T-helper 1 cell treated with Interleukin-12 subunit alpha and Interleukin-12 subunit beta and Interleukin-4 antibody, amounts not matched to agents 30 μg/mL and 1 μg/mL, for 36 hours (primary cell): Measurements from ENCODE around the gene RASGRP3.

Experiments used
- H3K27ac Mint-ChIP-seq: one replicate; pipeline ENCODE4 v1.8.0; 2021; ENCODE audit warnings: mild to moderate bottlenecking, mixed read lengths
- H3K27me3 Mint-ChIP-seq: one replicate; pipeline ENCODE4 v1.8.0; 2021; ENCODE audit warnings: low read depth, mixed read lengths
- H3K36me3 Mint-ChIP-seq: one replicate; pipeline ENCODE4 v1.8.0; 2021; ENCODE audit warnings: low read depth, mixed read lengths
- H3K4me1 Mint-ChIP-seq: one replicate; pipeline ENCODE4 v1.8.0; 2021; ENCODE audit warnings: low read depth, mixed read lengths
- H3K4me3 Mint-ChIP-seq: one replicate; pipeline ENCODE4 v1.8.0; 2021; ENCODE audit warnings: mild to moderate bottlenecking, moderate library complexity, mixed read lengths
- H3K9me3 Mint-ChIP-seq: one replicate; pipeline ENCODE4 v1.8.0; 2021; ENCODE audit warnings: mixed read lengths

The RASGRP3 gene

DNA sequence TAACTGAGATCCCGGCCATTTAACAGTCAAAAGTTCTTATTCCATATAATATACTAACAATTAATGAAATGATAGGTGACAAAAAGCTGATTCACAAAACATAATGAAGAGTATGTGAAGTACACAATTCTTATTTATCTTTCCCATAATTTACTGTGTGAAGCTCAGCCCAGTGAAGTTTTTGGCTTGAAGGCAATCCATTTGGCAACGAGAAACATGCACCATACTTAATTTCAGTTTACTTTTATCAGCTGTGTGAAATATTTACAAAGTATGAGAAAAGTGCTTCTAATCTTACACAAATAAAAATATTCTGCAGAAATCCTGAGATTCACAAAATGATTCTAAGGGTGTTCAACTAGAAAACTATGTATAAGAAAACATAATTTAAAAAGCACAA, 110.3 kb downstream of the RASGRP3 start:
- no peaks in the 10 kb centered on the region for H3K27me3 Mint-ChIP-seq
- no peak overlapping the region for H3K27ac Mint-ChIP-seq
- no peaks in the 10 kb centered on the region for H3K9me3 Mint-ChIP-seq
- H3K4me1 Mint-ChIP-seq: peaks cover 7% of the 10 kb centered on the region
- H3K36me3 Mint-ChIP-seq: peaks cover 26% of the 10 kb centered on the region
- H3K4me3 Mint-ChIP-seq: no peak overlapping the region

DNA sequence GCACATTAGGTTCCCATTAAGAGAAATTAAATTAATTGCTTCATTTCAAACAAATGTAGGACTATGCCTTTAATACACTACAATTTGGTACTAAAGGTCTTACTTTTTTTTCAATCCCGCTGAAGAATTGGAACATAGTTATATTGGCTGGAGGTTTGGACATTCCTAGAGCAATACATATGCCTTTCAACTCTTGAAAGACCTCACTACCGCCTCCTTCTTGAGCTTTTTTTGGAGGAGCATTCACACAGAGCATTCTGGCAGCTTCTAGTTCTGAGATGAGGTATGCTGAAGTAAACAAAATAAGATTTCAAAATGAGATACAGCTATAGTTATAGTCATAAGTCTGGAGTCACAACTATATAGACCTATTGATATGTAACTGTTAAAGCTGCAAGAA, 111.8 kb downstream of the RASGRP3 start:
- peaks cover 5% of the 10 kb centered on the region for H3K4me1 Mint-ChIP-seq
- H3K36me3 Mint-ChIP-seq: peaks cover 31% of the 10 kb centered on the region
- no peak overlapping the region for H3K4me3 Mint-ChIP-seq
- H3K27ac Mint-ChIP-seq: no peak overlapping the region
- H3K9me3 Mint-ChIP-seq: no peaks in the 10 kb centered on the region
- no peaks in the 10 kb centered on the region for H3K27me3 Mint-ChIP-seq

DNA sequence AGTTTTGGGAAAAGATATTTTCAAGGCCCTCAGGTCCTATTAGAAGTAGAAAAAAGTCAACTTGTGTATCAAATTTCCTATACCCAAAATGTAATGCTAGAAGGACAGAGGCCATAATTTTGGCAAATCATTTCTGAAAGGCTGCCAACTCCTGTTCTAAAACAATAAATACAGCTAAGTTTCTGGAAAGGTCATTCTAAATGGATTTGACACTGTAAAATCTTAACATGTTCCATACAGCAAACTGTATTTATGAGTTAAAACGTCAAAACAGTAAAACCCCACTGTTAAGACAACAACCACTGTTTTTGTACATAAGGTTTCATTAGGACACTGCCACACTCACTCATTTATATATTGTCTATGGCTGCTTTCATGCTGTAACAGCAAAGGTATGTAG, 113.0 kb downstream of the RASGRP3 start:
- Mint-ChIP-seq H3K27me3 (no peaks in the 10 kb centered on the region), H3K4me3 (no peak overlapping the region), H3K27ac (no peak overlapping the region), H3K36me3 (peaks cover 34% of the 10 kb centered on the region), H3K9me3 (no peaks in the 10 kb centered on the region), H3K4me1 (peaks cover 11% of the 10 kb centered on the region)

DNA sequence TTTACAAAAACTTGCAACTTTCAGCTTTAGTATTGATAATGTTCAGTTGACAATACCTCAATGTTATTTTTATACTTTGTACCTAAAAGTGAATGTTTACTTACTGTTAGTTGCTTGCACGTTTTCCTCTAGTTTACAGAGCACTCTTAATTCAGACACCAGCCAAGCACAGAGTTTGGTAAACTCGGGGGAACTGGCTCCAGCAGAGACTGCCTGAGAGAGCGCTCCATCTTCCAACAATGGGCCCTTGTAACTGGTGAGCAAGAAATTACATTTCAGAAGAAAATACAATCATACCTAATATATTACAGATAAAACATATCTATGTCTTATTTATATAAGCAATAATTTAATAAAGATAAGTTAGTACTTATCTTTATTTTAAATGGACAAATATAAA, 118.9 kb downstream of the RASGRP3 start:
- H3K9me3 Mint-ChIP-seq: no peaks in the 10 kb centered on the region
- H3K4me1 Mint-ChIP-seq: peaks cover 38% of the 10 kb centered on the region
- no peak overlapping the region for H3K27ac Mint-ChIP-seq
- no peak overlapping the region for H3K4me3 Mint-ChIP-seq
- H3K27me3 Mint-ChIP-seq: no peaks in the 10 kb centered on the region
- H3K36me3 Mint-ChIP-seq: peaks cover 21% of the 10 kb centered on the region

DNA sequence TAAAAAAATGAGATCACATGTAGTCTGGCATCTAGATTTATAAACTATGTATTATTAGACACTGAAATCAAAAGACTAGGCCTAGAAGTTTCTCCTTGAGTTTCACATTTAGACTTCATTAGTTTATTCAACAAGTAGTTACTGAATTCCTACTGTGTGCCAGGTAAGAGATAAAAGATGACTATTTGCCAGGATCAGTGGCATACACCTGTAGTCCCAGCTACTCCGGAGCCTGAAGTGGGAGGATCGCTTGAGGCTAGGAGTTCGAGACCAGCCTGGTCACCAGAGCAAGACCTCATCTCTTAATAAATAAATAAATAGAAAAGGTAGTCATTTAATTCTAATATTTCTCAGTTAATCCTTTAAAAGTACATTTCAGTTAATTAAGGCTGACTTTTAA, 120.6 kb downstream of the RASGRP3 start:
- no peaks in the 10 kb centered on the region for H3K27me3 Mint-ChIP-seq
- no peak overlapping the region for H3K27ac Mint-ChIP-seq
- H3K4me3 Mint-ChIP-seq: no peak overlapping the region
- H3K36me3 Mint-ChIP-seq: peaks cover 18% of the 10 kb centered on the region
- H3K4me1 Mint-ChIP-seq: peaks cover 38% of the 10 kb centered on the region
- H3K9me3 Mint-ChIP-seq: no peaks in the 10 kb centered on the region

DNA sequence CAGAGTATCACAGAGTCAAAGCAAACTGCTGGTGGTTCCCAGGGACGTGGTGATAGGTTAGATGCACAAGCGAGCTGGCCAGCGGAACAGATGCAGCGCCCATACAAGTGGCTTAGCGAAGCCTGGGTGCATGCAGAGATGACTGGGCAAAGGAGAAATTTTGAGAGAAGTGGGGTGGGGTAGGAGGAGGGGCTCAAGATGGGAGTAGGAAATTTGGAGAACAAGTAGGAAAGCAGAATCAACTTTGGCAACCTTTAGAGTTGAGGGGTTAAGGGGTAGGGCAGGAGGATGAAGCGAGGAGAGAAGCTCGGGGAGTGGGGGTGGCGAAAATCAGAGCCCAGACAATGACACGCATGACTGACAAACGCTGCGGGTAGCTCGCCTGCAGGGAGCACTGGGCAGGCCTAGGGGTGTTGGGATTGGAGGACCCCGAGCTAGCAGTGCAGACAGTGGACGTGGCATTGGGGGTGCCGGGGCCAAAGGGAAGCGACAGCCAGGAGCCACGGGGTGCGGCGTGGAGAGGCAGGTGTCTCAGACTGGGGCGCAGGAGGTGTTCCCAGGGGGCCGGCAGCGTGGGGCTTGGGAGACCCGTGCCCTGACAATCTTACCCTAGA, 122.2 kb downstream of the RASGRP3 start:
- Mint-ChIP-seq H3K4me3 (peak overlapping the region; percentile 100), H3K36me3 (peaks cover 10% of the 10 kb centered on the region), H3K9me3 (no peaks in the 10 kb centered on the region), H3K4me1 (peaks cover 31% of the 10 kb centered on the region), H3K27ac (peak overlapping the region; percentile 92), H3K27me3 (no peaks in the 10 kb centered on the region)

DNA sequence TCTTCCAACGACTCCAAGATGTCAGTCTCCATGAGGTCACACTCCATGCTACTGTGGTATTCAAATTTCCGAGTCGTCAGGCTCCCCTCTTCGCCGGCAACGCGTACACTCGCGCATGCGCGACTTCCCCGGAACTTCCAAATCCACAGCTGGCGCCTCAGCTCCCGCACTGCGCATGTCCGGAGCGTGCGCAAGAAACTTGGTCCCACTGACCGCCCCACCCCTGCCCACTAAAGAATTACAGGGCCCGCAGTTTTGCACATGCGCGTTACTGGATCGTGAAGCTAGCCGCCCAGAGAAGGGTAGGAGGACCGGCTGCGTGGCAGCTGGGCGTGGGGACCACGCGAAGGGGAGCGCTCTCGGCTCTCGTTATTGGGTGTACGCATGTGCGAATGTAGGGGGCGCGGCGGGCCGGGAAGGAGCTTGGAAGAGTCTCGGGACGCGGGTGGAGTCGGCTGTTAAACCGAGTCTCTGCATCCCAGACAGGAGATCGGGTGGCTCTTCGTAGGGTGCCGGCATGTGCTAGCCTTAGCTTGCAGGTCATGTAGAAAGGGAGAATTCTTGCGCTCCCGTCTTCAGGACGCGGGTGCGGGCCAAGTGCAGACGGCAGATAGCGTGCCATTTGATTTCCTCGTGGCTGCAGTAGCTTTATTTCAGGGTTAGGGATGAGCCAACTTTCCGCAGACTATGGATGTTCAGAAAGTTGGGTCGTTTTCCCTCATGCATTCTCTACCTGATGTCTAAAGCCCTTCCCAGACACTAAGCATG, 122.9 kb downstream of the RASGRP3 start, which contains the start of gene FAM98A:
TSS of gene FAM98A (minus strand) at position 125 of the 768 bp plus-strand sequence. CDS start at position 47, 78 bp downstream.
- Mint-ChIP-seq H3K9me3 (no peaks in the 10 kb centered on the region), H3K27me3 (no peaks in the 10 kb centered on the region), H3K4me1 (peaks cover 27% of the 10 kb centered on the region)

DNA sequence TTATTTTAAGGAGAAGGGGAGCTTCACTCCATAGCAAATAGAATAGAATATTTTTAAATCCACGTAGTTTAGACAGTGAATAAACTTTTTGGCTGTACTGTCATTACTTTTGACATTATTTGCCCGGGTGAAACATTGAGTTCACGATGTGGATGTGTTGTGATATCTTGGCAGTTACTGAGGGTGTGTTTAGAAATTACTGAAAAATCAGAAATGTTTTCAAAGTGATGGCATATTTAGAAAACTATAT, 123.4 kb downstream of the RASGRP3 start:
- peaks cover 4% of the 10 kb centered on the region for H3K36me3 Mint-ChIP-seq
- H3K9me3 Mint-ChIP-seq: no peaks in the 10 kb centered on the region

More for the DNA sequence above, 122.9 kb downstream of the RASGRP3 start, which contains the start of gene FAM98A:
- H3K36me3 Mint-ChIP-seq: peaks cover 7% of the 10 kb centered on the region
- H3K4me3 Mint-ChIP-seq: peak within 1 kb of the TSS; percentile 100
- H3K27ac Mint-ChIP-seq: peak within 1 kb of the TSS; percentile 92

DNA sequence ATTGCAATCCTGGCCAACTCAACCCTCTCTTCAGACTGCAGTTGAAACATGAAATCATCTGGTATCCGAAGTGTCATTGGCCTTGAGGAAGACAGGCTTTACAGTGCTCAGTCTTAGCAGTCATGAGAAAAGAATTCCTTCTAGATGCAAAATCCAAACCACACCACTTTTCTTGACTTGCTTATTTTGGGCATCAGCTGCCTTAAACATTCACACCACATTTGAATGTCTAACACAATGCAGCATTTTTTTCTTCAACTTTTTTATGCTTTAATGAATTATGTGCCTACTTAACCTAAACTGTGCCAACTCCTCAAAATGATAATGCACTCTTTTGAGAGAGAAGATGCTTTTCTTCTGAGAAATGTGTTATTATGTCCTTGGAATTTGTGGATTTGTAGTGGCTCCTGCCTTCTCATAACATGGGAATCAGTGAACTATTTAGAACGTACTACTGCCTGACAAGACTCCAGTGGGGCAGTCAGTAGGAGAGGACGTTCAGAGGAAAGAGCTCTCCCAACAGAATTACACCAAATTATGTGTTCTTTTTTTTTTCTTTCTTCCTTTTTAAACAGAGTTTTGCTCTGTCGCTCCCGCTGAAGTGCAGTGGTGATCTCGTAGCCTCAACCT, 125.9 kb downstream of the RASGRP3 start:
- H3K4me3 Mint-ChIP-seq: no peak overlapping the region
- peaks cover 2% of the 10 kb centered on the region for H3K36me3 Mint-ChIP-seq

More for the DNA sequence above, 123.4 kb downstream of the RASGRP3 start:
- Mint-ChIP-seq H3K27ac (peak overlapping the region; percentile 92), H3K4me1 (peaks cover 24% of the 10 kb centered on the region), H3K27me3 (no peaks in the 10 kb centered on the region), H3K4me3 (peak overlapping the region; percentile 100)

DNA sequence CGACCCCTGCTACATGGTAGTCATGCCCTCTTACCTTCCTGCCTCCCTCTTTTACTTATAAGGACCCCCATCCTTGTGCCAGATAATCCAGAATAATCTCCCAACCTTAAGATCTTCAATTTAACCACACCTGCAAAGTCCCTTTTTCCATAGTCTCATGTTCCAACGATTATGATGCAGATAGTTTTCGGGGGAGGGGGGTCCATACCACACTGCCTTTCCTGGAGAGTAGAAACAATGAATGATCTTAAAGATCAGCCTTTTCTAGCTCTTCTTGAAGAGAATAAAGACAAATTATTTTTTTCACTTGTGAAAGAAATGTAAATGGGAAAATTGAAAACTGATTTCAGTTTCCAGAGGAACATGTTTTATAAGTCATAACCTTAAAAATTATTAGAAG, 127.0 kb downstream of the RASGRP3 start:
- H3K27ac Mint-ChIP-seq: no peak overlapping the region
- H3K4me3 Mint-ChIP-seq: no peak overlapping the region
- H3K4me1 Mint-ChIP-seq: peaks cover 11% of the 10 kb centered on the region
- peaks cover 2% of the 10 kb centered on the region for H3K36me3 Mint-ChIP-seq
- H3K27me3 Mint-ChIP-seq: no peaks in the 10 kb centered on the region
- no peaks in the 10 kb centered on the region for H3K9me3 Mint-ChIP-seq

More for the DNA sequence above, 125.9 kb downstream of the RASGRP3 start:
- Mint-ChIP-seq H3K27ac (no peak overlapping the region), H3K4me1 (peaks cover 16% of the 10 kb centered on the region), H3K27me3 (no peaks in the 10 kb centered on the region), H3K9me3 (no peaks in the 10 kb centered on the region)

DNA sequence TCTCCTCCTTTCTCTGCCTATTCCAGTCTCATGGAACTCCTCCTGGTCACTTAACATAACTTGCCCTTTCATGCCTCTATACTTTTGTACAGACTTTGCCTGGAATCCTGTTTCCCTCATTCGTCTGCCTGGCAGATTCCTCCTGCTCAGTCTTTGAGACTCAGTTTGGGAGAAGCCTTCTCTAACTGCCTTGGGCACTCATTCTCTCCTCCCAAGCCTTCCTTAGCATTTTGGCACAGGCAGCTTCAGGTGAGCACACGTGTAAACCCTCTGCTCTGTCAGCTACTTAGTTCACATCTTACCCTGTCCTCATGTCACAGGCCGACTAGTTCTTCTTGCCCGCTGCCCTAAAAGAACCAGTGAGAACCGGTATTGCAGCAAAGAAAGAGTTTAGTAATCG, 128.6 kb downstream of the RASGRP3 start:
- H3K4me1 Mint-ChIP-seq: peaks cover under 1% of the 10 kb centered on the region
- no peaks in the 10 kb centered on the region for H3K36me3 Mint-ChIP-seq
- H3K27me3 Mint-ChIP-seq: no peaks in the 10 kb centered on the region
- no peak overlapping the region for H3K27ac Mint-ChIP-seq
- no peaks in the 10 kb centered on the region for H3K9me3 Mint-ChIP-seq
- H3K4me3 Mint-ChIP-seq: no peak overlapping the region

DNA sequence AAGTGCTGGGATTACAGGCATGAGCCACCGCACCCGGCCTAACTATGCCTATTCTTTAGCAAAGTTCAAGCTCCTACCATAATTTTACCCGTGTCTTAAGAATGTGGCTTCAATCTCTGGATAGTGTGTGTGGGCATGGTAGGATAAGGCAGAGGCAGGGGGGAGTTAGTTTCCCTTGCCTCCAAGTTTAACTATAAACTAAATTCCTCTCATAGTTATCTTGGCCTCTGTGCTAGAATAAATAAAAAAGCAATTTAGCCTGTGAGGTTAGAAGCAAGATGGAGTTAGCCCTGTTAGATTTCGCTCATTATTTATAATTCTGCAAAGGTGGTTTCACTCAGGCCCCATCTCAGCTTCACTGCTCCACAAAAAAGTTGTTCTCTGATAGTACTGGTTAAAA, 129.7 kb downstream of the RASGRP3 start:
- Mint-ChIP-seq H3K36me3 (no peaks in the 10 kb centered on the region), H3K4me3 (no peak overlapping the region), H3K27ac (no peak overlapping the region), H3K9me3 (peaks cover under 1% of the 10 kb centered on the region), H3K4me1 (no peaks in the 10 kb centered on the region), H3K27me3 (no peaks in the 10 kb centered on the region)

DNA sequence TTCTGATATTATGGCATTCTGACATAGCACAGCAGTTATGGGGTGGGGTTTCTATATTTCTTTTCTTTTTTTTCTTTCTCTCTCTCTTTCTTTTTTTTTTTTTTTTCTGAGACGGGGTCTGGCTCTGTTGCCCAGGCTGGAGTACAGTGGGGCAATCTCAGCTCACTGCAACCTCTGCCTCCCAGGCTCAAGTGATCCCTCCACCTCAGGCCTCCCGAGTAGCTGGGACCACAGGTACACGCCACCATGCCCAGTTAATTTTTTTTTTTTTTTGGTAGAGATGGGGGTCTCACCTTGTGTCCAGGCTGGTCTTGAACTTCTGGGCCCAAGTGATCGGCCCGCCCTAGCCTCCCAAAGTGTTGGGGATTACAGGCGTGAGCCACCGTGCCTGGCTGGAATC, 130.2 kb downstream of the RASGRP3 start:
- Mint-ChIP-seq H3K27me3 (no peaks in the 10 kb centered on the region), H3K36me3 (no peaks in the 10 kb centered on the region), H3K9me3 (peaks cover 5% of the 10 kb centered on the region), H3K4me1 (no peaks in the 10 kb centered on the region), H3K4me3 (no peak overlapping the region), H3K27ac (no peak overlapping the region)

DNA sequence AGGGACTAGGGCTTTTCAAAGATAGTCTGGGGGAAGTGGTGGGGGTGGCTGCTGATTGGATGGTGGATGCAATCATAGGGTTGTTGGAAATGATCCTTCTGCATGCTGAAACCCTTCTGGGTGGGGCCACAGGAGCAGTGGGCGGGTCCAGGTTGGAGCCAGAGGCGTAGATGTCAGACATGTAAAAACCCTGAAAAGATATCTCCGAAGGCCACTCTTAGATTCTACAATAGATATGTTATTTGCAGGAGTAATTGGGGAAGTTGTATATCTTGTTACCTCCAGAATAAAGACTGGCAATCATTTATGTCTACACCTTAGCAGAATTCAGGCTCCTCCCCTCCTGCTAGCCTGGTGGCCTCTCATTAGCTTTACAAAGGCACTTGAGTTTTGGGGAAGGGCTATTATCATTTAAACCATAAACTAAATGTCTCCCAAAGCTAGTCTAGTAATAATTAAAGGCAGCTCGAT, 130.8 kb downstream of the RASGRP3 start:
- H3K4me3 Mint-ChIP-seq: no peak overlapping the region
- H3K36me3 Mint-ChIP-seq: no peaks in the 10 kb centered on the region
- H3K27ac Mint-ChIP-seq: no peak overlapping the region
- H3K9me3 Mint-ChIP-seq: peaks cover 5% of the 10 kb centered on the region
- H3K4me1 Mint-ChIP-seq: no peaks in the 10 kb centered on the region
- H3K27me3 Mint-ChIP-seq: no peaks in the 10 kb centered on the region

DNA sequence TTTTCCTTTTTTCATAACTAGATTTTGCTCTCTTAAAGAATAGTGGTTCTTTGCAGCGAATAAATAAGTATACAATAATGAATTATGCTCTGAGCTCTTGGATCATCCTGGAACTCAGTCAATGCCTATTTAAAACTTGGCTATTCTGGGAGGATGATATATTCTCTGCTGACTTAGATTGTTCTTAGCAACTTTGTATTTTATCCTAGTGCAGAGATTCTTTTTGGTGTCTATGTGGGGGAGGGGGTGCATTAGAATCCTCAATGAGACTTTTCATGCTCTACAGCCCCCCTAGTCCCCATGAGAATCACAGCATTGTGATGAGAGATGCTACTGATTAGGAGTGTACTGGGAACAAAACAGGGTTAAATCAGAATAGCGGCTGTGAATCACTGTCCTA, 131.5 kb downstream of the RASGRP3 start:
- Mint-ChIP-seq H3K27ac (no peak overlapping the region), H3K4me1 (no peaks in the 10 kb centered on the region), H3K9me3 (peaks cover 5% of the 10 kb centered on the region), H3K36me3 (no peaks in the 10 kb centered on the region), H3K4me3 (no peak overlapping the region), H3K27me3 (no peaks in the 10 kb centered on the region)
